ENCODE results near the gene MAPT. TPM values are rescaled to one million over a fixed set of nuclear protein-coding genes. Genes with fewer than 3 reads are reported as not detected.

The MAPT gene
- total RNA-seq, 6 experiments from 2014 or later: 0.11 to 0.43 (median 0.26) TPM

DNA sequence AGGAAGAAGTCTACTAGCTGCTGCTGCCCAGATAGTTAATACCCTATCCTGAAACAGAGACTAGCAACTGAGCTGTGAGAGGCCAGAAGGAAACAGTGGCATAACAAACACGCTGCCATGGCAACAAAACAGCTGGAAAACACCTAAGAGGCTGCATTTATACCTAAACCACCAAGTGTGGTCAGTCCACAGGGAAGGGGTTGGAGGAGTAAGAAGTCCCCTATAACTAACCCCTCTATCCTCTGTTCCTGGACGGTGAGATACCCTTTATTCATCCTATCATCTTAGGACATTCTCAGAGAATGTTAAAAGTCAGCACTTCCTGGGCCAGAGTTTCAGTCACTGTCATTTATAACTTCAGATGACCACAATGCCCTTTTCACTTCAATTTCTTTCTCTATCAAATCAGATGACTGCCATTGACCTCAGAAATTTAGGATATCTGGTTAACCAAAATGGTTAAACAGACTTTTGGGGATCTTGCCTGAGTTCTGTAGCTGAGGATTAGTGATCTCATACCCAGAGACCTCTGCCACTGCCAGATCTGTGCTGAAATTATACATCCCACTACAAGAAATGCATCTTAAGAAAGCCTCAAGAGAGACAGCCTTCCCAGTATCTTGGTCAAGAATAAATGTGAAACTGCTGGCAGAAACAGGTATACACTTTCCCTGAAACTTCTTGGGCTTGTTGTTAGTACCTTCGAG is 140.9 kb downstream of the MAPT start:
- Mint-ChIP-seq H3K27me3 (ENCODE audit: insufficient read depth) (peaks cover 7% of the 10 kb centered on the region), H3K27ac (peak overlapping the region; percentile 46), H3K9me3 (no peaks in the 10 kb centered on the region), H3K4me3 (no peak overlapping the region), H3K4me1 (ENCODE audit: low read depth) (no peaks in the 10 kb centered on the region), H3K36me3 (ENCODE audit: low read depth) (peaks cover 46% of the 10 kb centered on the region)
- TF ChIP-seq, protein P1, sequence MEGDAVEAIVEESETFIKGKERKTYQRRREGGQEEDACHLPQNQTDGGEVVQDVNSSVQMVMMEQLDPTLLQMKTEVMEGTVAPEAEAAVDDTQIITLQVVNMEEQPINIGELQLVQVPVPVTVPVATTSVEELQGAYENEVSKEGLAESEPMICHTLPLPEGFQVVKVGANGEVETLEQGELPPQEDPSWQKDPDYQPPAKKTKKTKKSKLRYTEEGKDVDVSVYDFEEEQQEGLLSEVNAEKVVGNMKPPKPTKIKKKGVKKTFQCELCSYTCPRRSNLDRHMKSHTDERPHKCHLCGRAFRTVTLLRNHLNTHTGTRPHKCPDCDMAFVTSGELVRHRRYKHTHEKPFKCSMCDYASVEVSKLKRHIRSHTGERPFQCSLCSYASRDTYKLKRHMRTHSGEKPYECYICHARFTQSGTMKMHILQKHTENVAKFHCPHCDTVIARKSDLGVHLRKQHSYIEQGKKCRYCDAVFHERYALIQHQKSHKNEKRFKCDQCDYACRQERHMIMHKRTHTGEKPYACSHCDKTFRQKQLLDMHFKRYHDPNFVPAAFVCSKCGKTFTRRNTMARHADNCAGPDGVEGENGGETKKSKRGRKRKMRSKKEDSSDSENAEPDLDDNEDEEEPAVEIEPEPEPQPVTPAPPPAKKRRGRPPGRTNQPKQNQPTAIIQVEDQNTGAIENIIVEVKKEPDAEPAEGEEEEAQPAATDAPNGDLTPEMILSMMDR (IDR thresholded peaks at IDR 0.05): no peak
- no peak for DNase-seq

DNA sequence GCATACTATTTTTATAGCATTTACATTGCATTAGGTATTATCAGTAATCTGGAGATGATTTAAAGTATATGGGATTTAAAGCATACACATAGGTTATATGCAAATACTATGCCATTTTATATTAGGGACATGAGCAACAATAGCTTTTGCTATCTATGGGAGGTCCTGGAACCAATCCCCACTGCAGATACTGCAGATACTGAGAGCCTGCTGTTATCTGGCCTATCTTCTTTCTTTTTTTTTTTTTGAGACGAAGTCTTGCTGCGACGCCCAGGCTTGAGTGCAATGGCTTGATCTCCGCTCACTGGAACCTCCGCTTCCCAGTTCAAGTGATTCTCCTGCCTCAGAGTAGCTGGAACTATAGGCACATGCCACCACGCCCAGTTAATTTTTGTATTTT is 142.1 kb downstream of the MAPT start:
- Mint-ChIP-seq H3K27me3 (ENCODE audit: insufficient read depth) (peaks cover 6% of the 10 kb centered on the region), H3K4me3 (no peak overlapping the region), H3K9me3 (no peaks in the 10 kb centered on the region), H3K36me3 (ENCODE audit: low read depth) (peaks cover 37% of the 10 kb centered on the region), H3K27ac (no peak overlapping the region), H3K4me1 (ENCODE audit: low read depth) (no peaks in the 10 kb centered on the region)
- no peak for DNase-seq
- TF ChIP-seq, protein P1 (IDR thresholded peaks at IDR 0.05): no peak

DNA sequence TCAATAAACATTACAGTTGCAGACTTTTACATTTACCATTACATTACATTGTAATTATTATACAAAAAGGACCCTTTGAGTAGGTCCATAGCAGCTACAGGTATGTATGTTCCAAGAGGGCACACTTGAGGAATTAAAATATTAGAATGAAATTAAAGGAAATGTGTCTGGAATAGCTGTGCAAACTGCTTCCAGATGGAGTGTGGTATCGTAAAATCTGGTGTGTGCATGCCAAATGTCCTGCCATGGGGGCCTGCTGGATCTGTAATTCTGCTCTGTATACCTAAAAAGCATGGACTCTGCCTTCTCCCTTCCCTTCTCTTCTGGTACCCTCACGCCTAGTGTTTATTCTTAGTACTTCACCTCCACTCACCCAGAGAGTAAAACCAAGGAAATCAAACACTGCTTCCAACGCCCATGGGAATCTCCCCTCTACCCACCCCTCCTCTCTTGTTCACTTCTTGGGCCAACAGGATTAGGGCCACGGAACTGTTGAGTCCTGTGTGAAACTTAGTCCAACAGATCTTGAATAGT is 143.4 kb downstream of the MAPT start:
- Mint-ChIP-seq H3K4me3 (no peak overlapping the region), H3K27ac (no peak overlapping the region; the same call in 1 of the 2 replicates), H3K9me3 (no peaks in the 10 kb centered on the region), H3K4me1 (ENCODE audit: low read depth) (no peaks in the 10 kb centered on the region), H3K36me3 (ENCODE audit: low read depth) (peaks cover 37% of the 10 kb centered on the region), H3K27me3 (ENCODE audit: insufficient read depth) (peaks cover 6% of the 10 kb centered on the region)
- no peak for DNase-seq
- TF ChIP-seq, protein P1 (IDR thresholded peaks at IDR 0.05): no peak

DNA sequence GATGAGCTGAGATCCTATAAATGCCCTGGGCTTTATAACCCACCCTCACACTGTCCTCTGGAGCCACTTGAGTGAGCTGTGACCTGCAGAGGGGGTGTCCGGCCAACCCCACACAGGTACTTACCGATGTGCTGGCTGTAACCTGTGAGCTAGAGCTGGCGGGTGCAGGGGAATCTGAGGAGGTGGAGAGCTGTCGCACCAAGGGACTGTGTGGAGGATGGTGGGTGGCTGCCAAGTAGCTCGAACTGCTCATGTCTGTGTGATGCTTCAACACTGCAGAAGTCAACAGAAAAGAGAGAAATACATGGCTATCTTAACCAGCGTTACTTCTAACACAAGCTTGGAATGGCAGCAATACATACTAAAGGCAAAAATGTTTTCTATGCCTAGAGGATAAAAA is 144.1 kb downstream of the MAPT start:
- Mint-ChIP-seq H3K36me3 (ENCODE audit: low read depth) (peaks cover 31% of the 10 kb centered on the region), H3K9me3 (no peaks in the 10 kb centered on the region), H3K27ac (no peak overlapping the region), H3K4me3 (no peak overlapping the region), H3K4me1 (ENCODE audit: low read depth) (peaks cover 1% of the 10 kb centered on the region), H3K27me3 (ENCODE audit: insufficient read depth) (peaks cover 6% of the 10 kb centered on the region)
- DNase-seq: no peak
- TF ChIP-seq, protein P1 (IDR thresholded peaks at IDR 0.05): no peak

DNA sequence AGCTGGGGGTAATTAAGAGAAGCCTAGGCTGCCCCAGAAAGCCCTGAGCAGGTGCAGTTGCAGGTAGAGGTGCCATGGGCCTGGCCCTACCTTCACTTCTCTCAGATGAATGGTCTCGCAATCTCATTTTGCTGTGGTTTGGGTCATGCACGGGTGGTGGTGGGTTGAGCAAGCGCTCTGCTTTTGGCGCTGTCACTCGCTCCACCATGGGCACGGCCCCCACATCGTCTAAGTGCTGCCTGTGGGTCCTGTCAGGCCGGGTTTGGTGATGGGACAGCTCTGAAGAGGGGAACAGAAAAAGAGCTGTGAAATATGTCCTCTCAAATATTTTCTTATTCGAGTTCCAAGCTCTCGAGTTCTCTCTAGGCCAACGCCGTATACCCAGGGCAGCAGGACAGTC is 144.6 kb downstream of the MAPT start:
- DNase-seq: no peak
- H3K27me3 Mint-ChIP-seq (ENCODE audit: insufficient read depth): peaks cover 6% of the 10 kb centered on the region
- no peak overlapping the region for H3K27ac Mint-ChIP-seq
- H3K4me3 Mint-ChIP-seq: no peak overlapping the region
- no peaks in the 10 kb centered on the region for H3K9me3 Mint-ChIP-seq
- H3K4me1 Mint-ChIP-seq (ENCODE audit: low read depth): peaks cover 6% of the 10 kb centered on the region
- TF ChIP-seq, protein P1 (IDR thresholded peaks at IDR 0.05): no peak
- peaks cover 30% of the 10 kb centered on the region for H3K36me3 Mint-ChIP-seq (ENCODE audit: low read depth)
